Panc1 (cell line): ENCODE measurements around the gene ASB2. TPM values are rescaled to one million over a fixed set of nuclear protein-coding genes. Genes with fewer than 3 reads are reported as not detected.

Experiments used
- ATAC-seq: fragments of 200-7000 bp; cut with Tn5 transposase; 2 replicates; pipeline ENCODE4 v1.9.1; 2020; ENCODE audit warnings: mild to moderate bottlenecking, moderate library complexity
- BruUV-seq: library from RNA; stranded (reverse); fragments of 400-500 nt; replicated peaks from 2 replicates; lab custom pipeline; 2021; lab: Mats Ljungman, UMichigan
- CTCF ChIA-PET: fragments of 300-600 bp; sonication (Branson Sonifier 250); formaldehyde crosslinking; loops from one replicate; lab custom pipeline; 2022; ENCODE audit warnings: antibody characterized with exemption; lab: Charles Lee
- POLR2A ChIA-PET: fragments of 300-600 bp; sonication (Branson Sonifier 250); formaldehyde crosslinking; loops from one replicate; lab custom pipeline; 2022; ENCODE audit warnings: antibody characterized with exemption; lab: Charles Lee
- DNase-seq: peaks from one replicate; pipeline ENCODE4 v3.0.0-alpha.2; 2010; ENCODE audit warnings: low read depth, low spot score
- H3K27ac ChIP-seq: 2 replicates; pipeline ENCODE4 v1.5.1; 2011; ENCODE audit warnings: mild to moderate bottlenecking, low read length, inconsistent platforms
- H3K27me3 ChIP-seq: fragments of 200-500 bp; sonication (Bioruptor generic); 2 replicates; pipeline ENCODE4 v1.6.0; 2014; ENCODE audit warnings: low read length, inconsistent platforms; ENCODE audit not compliant: control insufficient read depth, insufficient read depth
- H3K36me3 ChIP-seq: fragments of 200-500 bp; sonication (Bioruptor generic); 2 replicates; pipeline ENCODE4 v1.5.1; 2014; ENCODE audit warnings: inconsistent platforms, mild to moderate bottlenecking, low read length, moderate library complexity; ENCODE audit not compliant: control insufficient read depth, insufficient read depth
- H3K4me1 ChIP-seq: 2 replicates; pipeline ENCODE4 v1.5.1; 2011; ENCODE audit warnings: inconsistent platforms, mild to moderate bottlenecking, low read length, moderate library complexity; ENCODE audit not compliant: control insufficient read depth, insufficient read depth
- H3K4me3 ChIP-seq, 2 experiments: 2 replicates each; pipeline ENCODE4 v1.5.1; 2011 to 2012; ENCODE audit warnings: low read depth in 2 of 2, low read length in 2 of 2, mild to moderate bottlenecking in 2 of 2, inconsistent platforms in 1 of 2, moderate library complexity in 1 of 2
- H3K9me3 ChIP-seq: fragments of 200-500 bp; sonication (Bioruptor generic); 2 replicates; pipeline ENCODE4 v1.5.1; 2014; ENCODE audit warnings: low read depth, mild to moderate bottlenecking, inconsistent platforms, low read length, moderate library complexity; ENCODE audit not compliant: control insufficient read depth, insufficient read depth
- CTCF ChIP-seq: fragments of 450-650 bp; IDR thresholded peaks from 2 replicates; pipeline ENCODE4 v1.5.1; 2017; ENCODE audit warnings: mild to moderate bottlenecking
- POLR2AphosphoS5 ChIP-seq: IDR thresholded peaks from 2 replicates; pipeline ENCODE4 v1.6.1; 2012; ENCODE audit warnings: mild to moderate bottlenecking, low read depth, low read length, moderate library complexity
- REST ChIP-seq, 2 experiments: IDR thresholded peaks; 2 replicates each; pipeline ENCODE4 v1.6.1; 2011 to 2012; ENCODE audit warnings: low read depth in 2 of 2, control low read depth in 1 of 2, low read length in 1 of 2, mild to moderate bottlenecking in 1 of 2, moderate library complexity in 1 of 2; ENCODE audit not compliant: insufficient read depth in 1 of 2
- SIN3A ChIP-seq: IDR thresholded peaks from 2 replicates; pipeline ENCODE4 v1.6.1; 2012; ENCODE audit warnings: low read depth, mild to moderate bottlenecking, low read length, moderate library complexity, borderline replicate concordance; ENCODE audit not compliant: insufficient read depth
- TCF7L2 ChIP-seq: IDR thresholded peaks from 2 replicates; pipeline ENCODE4 v1.6.1; 2011; ENCODE audit warnings: mild to moderate bottlenecking, low read depth, low read length, inconsistent platforms
- in situ Hi-C: cut with HindIII; loops from 2 replicates; pipeline ENCODE4 v1.10.0; 2016; ENCODE audit warnings: low sequenced_read_pairs, low pct_unique_long_range_greater_than_20kb
- intact Hi-C: fragments of 100-400 bp; cut with micrococcal nuclease; formaldehyde crosslinking; loops from one replicate; pipeline ENCODE4 v1.10.0; 2022; ENCODE audit not compliant: unreplicated experiment
- total RNA-seq: library from RNA; stranded (reverse); gene quantifications from one replicate; pipeline ENCODE4 v1.2.1, GENCODE V29; 2021; ENCODE audit not compliant: unreplicated experiment

ASB2 gene
- total RNA-seq, 1 experiment from 2014 or later, result 0.28 TPM

GRCh38 chr14:93972618-93973205, 3.7 kb downstream of the ASB2 start:
- no peaks in the 10 kb centered on the region for H3K36me3 ChIP-seq
- H3K9me3 ChIP-seq, result no peaks in the 10 kb centered on the region
- peaks cover 2% of the 10 kb centered on the region; the same call in 1 of the 2 replicates for H3K4me1 ChIP-seq
- in situ Hi-C loops, result no loop called here
- no peak overlapping the region for H3K4me3 ChIP-seq
- ChIA-PET CTCF (interaction anchor here (0.9 kb wide), 1 partner anchor 33 kb away, joined by 3 read pairs; no protein-coding TSS in a partner anchor), POLR2A (no interaction called here)
- DNase-seq (no peak), ATAC-seq (no peak)
- H3K27ac ChIP-seq, result no peak overlapping the region
- no peak for TF ChIP-seq TCF7L2
- TF ChIP-seq REST (IDR thresholded peaks at IDR 0.05; ENCODE audit: insufficient read depth in 1 of 2, low read depth in 2 of 2, low read length in 1 of 2), result no peak
- BruUV-seq, result no TSS peak
- no peaks in the 10 kb centered on the region for H3K27me3 ChIP-seq
- intact Hi-C loops, result no loop called here

- no peak overlapping the region for H3K27ac ChIP-seq
- CTCF ChIA-PET, result interaction anchor here (2.0 kb wide), 1 partner anchor 32 kb away, joined by 11 read pairs; no protein-coding TSS in a partner anchor
- in situ Hi-C loops (no loop called here), intact Hi-C loops (no loop called here)
- no peaks in the 10 kb centered on the region for H3K36me3 ChIP-seq
- no TSS peak for BruUV-seq
- POLR2A ChIA-PET, result no interaction called here
- H3K4me3 ChIP-seq, result no peak overlapping the region
- TF ChIP-seq TCF7L2 (no peak), SIN3A (no peak)
- no peak for DNase-seq
- no peaks in the 10 kb centered on the region for H3K27me3 ChIP-seq
- peaks cover 2% of the 10 kb centered on the region; the same call in 1 of the 2 replicates for H3K4me1 ChIP-seq
- ATAC-seq, result no peak
- H3K9me3 ChIP-seq, result no peaks in the 10 kb centered on the region
Measured at GRCh38 chr14:93971635-93972027, 4.7 kb downstream of the ASB2 start.

GRCh38 chr14:93970965-93971634, 5.3 kb downstream of the ASB2 start:
- TF ChIP-seq TCF7L2 (no peak), REST (IDR thresholded peaks at IDR 0.05; ENCODE audit: insufficient read depth in 1 of 2, low read depth in 2 of 2, low read length in 1 of 2) (no peak), CTCF (no peak), SIN3A (no peak), POLR2AphosphoS5 (no peak)
- Histone ChIP-seq H3K27ac (no peak overlapping the region), H3K4me3 (peak overlapping the region in 1 of 2 experiments; percentile 22; a peak in 2 of 4 replicates), H3K9me3 (no peaks in the 10 kb centered on the region), H3K36me3 (no peaks in the 10 kb centered on the region), H3K4me1 (peaks cover 2% of the 10 kb centered on the region; the same call in 1 of the 2 replicates), H3K27me3 (no peaks in the 10 kb centered on the region)
- ATAC-seq, result peak; percentile 36
- CTCF ChIA-PET, result interaction anchor here (0.7 to 2.0 kb wide), 2 partner anchors 31 to 47 kb away, joined by 3 to 11 read pairs; no protein-coding TSS in a partner anchor
- in situ Hi-C loops (no loop called here), intact Hi-C loops (no loop called here)
- no peak for DNase-seq
- BruUV-seq, result no TSS peak
- POLR2A ChIA-PET, result no interaction called here
